Smooth muscle cell (in vitro differentiated cells): Measurements from ENCODE around the gene NRG2. TPM values are rescaled to one million over a fixed set of nuclear protein-coding genes. Genes with fewer than 3 reads are reported as not detected.

Source experiments
- DNase-seq: peaks from one replicate; lab custom pipeline; 2025; ENCODE audit not compliant: unreplicated experiment; lab: John Stamatoyannopoulos, UW
- H2AFZ ChIP-seq: fragments of 200-600 bp; sonication (generic); 2 replicates; pipeline ENCODE4 v1.6.0; 2016; ENCODE audit warnings: antibody characterized with exemption, low read depth, mild to moderate bottlenecking
- H3F3A ChIP-seq: fragments of 200-600 bp; sonication (generic); 2 replicates; pipeline ENCODE4 v1.6.0; 2017; ENCODE audit warnings: antibody characterized with exemption, low read depth
- H3K27ac ChIP-seq: fragments of 200-600 bp; sonication (generic); 2 replicates; pipeline ENCODE4 v1.5.1; 2016; ENCODE audit warnings: low read depth, mild to moderate bottlenecking
- H3K27me3 ChIP-seq: fragments of 200-600 bp; sonication (generic); 2 replicates; pipeline ENCODE4 v1.6.1; 2016; ENCODE audit warnings: low read depth, mild to moderate bottlenecking
- H3K36me3 ChIP-seq: fragments of 200-600 bp; sonication (generic); 2 replicates; pipeline ENCODE4 v1.5.1; 2016; ENCODE audit warnings: low read depth
- H3K4me1 ChIP-seq: fragments of 200-600 bp; sonication (generic); 2 replicates; pipeline ENCODE4 v1.5.1; 2016; ENCODE audit warnings: low read depth
- H3K4me2 ChIP-seq: fragments of 200-600 bp; sonication (generic); 2 replicates; pipeline ENCODE4 v1.6.0; 2016; ENCODE audit warnings: mild to moderate bottlenecking
- H3K4me3 ChIP-seq: fragments of 200-600 bp; sonication (generic); 2 replicates; pipeline ENCODE4 v1.5.1; 2016; ENCODE audit warnings: mild to moderate bottlenecking
- H3K79me2 ChIP-seq: fragments of 200-600 bp; sonication (generic); 2 replicates; pipeline ENCODE4 v1.6.0; 2016; ENCODE audit warnings: low read depth, mild to moderate bottlenecking
- H3K9ac ChIP-seq: fragments of 200-600 bp; sonication (generic); 2 replicates; pipeline ENCODE4 v1.6.0; 2016; ENCODE audit warnings: low read depth
- H3K9me3 ChIP-seq: fragments of 200-600 bp; sonication (generic); replicated peaks from 2 replicates; pipeline ENCODE4 v1.5.1; 2016; ENCODE audit warnings: low read depth
- H4K20me1 ChIP-seq: fragments of 200-600 bp; sonication (generic); 2 replicates; pipeline ENCODE4 v1.6.0; 2016; ENCODE audit warnings: low read depth
- CTCF ChIP-seq: fragments of 200-600 bp; sonication (generic); IDR thresholded peaks from 2 replicates; pipeline ENCODE4 v1.5.1; 2017; ENCODE audit warnings: borderline replicate concordance, mild to moderate bottlenecking, antibody characterized with exemption; ENCODE audit not compliant: insufficient read depth, poor library complexity, severe bottlenecking
- WGBS: methylation state at CpG from one replicate; pipeline ENCODE4 v1.1.7; 2016; ENCODE audit warnings: low lambda C conversion rate; 5-methylcytosine and 5-hydroxymethylcytosine counted together
- polyA plus RNA-seq: library from polyadenylated mRNA; unstranded; fragments of >200 nt; fragmentation: Nextera tagmentation; extraction: Ambion mirVana; gene quantifications from 2 replicates; pipeline ENCODE4 v1.2.1, GENCODE V29; 2016
- total RNA-seq: library from RNA; depleted of rRNA; stranded (reverse); fragments of >200 nt; gene quantifications from 2 replicates; pipeline ENCODE4 v1.2.3, GENCODE V29; 2014

NRG2 gene
- total and polyA plus RNA-seq, 2 experiments from 2014 or later: 0.09 to 0.25 TPM

- no peak overlapping the region for H3K9ac ChIP-seq
- H3K4me2 ChIP-seq: no peak overlapping the region
- no peak overlapping the region for H3K27ac ChIP-seq
- no peak for DNase-seq
- no peak for TF ChIP-seq CTCF
- H3F3A ChIP-seq: no peaks in the 10 kb centered on the region
- WGBS: 79% methylated on average over 6 of the region's 6 CpGs
- H4K20me1 ChIP-seq: no peaks in the 10 kb centered on the region
- no peak overlapping the region for H3K4me3 ChIP-seq
- no peaks in the 10 kb centered on the region for H3K4me1 ChIP-seq
- H2AFZ ChIP-seq: no peak overlapping the region
- peaks cover 35% of the 10 kb centered on the region for H3K27me3 ChIP-seq
- no peaks in the 10 kb centered on the region for H3K79me2 ChIP-seq
- no peaks in the 10 kb centered on the region for H3K9me3 ChIP-seq
- H3K36me3 ChIP-seq: no peaks in the 10 kb centered on the region
Measured at GRCh38 chr5:139807647-139808030, 235.5 kb downstream of the NRG2 start.

GRCh38 chr5:139806726-139807646 is 236.1 kb downstream of the NRG2 start:
- no peaks in the 10 kb centered on the region for H3K9me3 ChIP-seq
- no peak for TF ChIP-seq CTCF

GRCh38 chr5:139806111-139806510 is 237.0 kb downstream of the NRG2 start:
- DNase-seq: no peak
- WGBS: 85% methylated on average over 4 of the region's 4 CpGs
- Histone ChIP-seq H3K9ac (no peak overlapping the region), H3F3A (no peaks in the 10 kb centered on the region), H3K4me2 (no peak overlapping the region), H3K4me1 (no peaks in the 10 kb centered on the region), H3K9me3 (no peaks in the 10 kb centered on the region), H3K36me3 (no peaks in the 10 kb centered on the region), H2AFZ (no peak overlapping the region), H4K20me1 (no peaks in the 10 kb centered on the region), H3K4me3 (no peak overlapping the region), H3K79me2 (no peaks in the 10 kb centered on the region), H3K27ac (no peak overlapping the region), H3K27me3 (peaks cover 42% of the 10 kb centered on the region)
- TF ChIP-seq CTCF: no peak

More at GRCh38 chr5:139806726-139807646, 236.1 kb downstream of the NRG2 start:
- Histone ChIP-seq H3K4me3 (no peak overlapping the region), H3K4me2 (no peak overlapping the region), H3K79me2 (no peaks in the 10 kb centered on the region), H3K27ac (no peak overlapping the region), H3K27me3 (peaks cover 38% of the 10 kb centered on the region), H2AFZ (no peak overlapping the region), H3K4me1 (no peaks in the 10 kb centered on the region), H4K20me1 (no peaks in the 10 kb centered on the region), H3K36me3 (no peaks in the 10 kb centered on the region), H3F3A (no peaks in the 10 kb centered on the region), H3K9ac (no peak overlapping the region)
- DNase-seq: no peak
- 62% methylated on average over 8 of the region's 8 CpGs for WGBS
